ENCODE data around the gene DHX57. TPM values are rescaled to one million over a fixed set of nuclear protein-coding genes. Genes with fewer than 3 reads are reported as not detected.

The DHX57 gene
- total and polyA plus RNA-seq, 2 donors = 9.2 to 30.3 TPM

- no peak for DNase-seq (ENCODE audit: extremely low spot score)
- no peak within 1 kb of the TSS for H3K27ac ChIP-seq (ENCODE audit: low read depth)
- no peaks in the 10 kb centered on the region for H3K4me1 ChIP-seq (ENCODE audit: insufficient read depth)
- no peak within 1 kb of the TSS for H3K4me3 ChIP-seq (ENCODE audit: low read depth, low read length)
- no peaks in the 10 kb centered on the region for H3K36me3 ChIP-seq (ENCODE audit: insufficient read depth)
- 53% methylated on average over 3 of the region's 3 CpGs for whole genome bisulfite sequencing
Measured at GRCh38 chr2:38889575-38889974, 13.8 kb upstream of the DHX57 start, which contains the start of gene ARHGEF33. Gene ARHGEF33 (plus strand): TSS chr2:38889875. CDS start chr2:38919448, 29,573 bp downstream.

DNA sequence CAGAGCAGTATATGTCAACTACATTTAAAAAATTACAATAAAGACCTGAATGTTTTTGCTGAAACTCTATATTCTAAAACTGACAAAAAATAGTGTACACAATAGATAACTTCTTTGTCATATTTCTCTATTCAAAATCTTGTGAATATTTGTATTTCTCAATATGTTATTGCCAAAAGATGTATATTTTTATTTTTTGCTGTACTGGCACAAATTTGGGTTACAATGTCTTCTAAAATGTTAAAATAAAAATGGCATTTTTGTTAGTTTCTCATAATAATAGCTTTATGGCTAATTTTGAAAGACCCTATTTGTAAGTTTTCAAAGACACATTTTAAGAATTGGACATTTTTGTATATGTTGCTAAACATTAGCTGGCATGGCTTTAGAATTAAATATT lies 13.3 kb upstream of the DHX57 start:
- Histone ChIP-seq H3K4me3 (ENCODE audit: low read depth, low read length) (no peak overlapping the region), H3K27ac (ENCODE audit: low read depth) (no peak overlapping the region), H3K4me1 (ENCODE audit: insufficient read depth) (no peaks in the 10 kb centered on the region), H3K36me3 (ENCODE audit: insufficient read depth) (no peaks in the 10 kb centered on the region)
- DNase-seq (ENCODE audit: extremely low spot score) = no peak

DNA sequence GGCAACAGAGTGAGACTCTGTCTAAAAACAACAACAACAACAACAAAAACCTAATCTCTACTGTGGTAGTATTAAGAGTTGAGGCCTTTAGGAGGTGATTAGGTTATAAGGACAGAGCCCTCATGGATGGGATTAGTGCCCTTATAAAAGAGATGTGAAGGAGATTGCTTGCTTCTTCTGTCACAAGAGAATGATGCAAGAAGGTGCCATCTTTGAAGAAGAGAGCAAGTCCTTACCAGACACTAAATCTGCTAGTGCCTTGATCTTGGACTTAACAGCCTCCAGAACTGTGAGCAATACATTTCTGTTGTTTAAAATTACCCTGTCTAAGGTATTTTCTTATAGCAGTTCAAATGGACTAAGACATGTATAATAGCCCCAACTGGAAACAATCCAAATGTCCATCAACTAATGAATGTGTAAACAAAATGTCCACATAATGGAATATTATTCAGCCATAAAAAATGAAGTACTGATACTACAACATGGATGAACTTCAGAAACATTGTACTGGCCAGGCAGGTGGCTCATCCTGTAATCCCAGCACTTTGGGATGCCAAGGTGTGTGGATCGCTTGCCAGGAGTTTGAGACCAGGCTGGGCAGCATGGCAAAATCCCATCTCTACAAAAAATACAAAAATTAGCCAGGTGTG lies 12.3 kb upstream of the DHX57 start:
- DNase-seq (ENCODE audit: extremely low spot score) = no peak
- no peak overlapping the region for H3K4me3 ChIP-seq (ENCODE audit: low read depth, low read length)
- no peaks in the 10 kb centered on the region for H3K4me1 ChIP-seq (ENCODE audit: insufficient read depth)
- no peak overlapping the region for H3K27ac ChIP-seq (ENCODE audit: low read depth)
- H3K36me3 ChIP-seq (ENCODE audit: insufficient read depth) = no peaks in the 10 kb centered on the region
- 98% methylated on average over 1 of the region's 1 CpG for WGBS

GRCh38 chr2:38887347-38887746 lies 11.6 kb upstream of the DHX57 start:
- no peak overlapping the region for H3K27ac ChIP-seq (ENCODE audit: low read depth)
- no peaks in the 10 kb centered on the region for H3K4me1 ChIP-seq (ENCODE audit: insufficient read depth)
- no peaks in the 10 kb centered on the region for H3K36me3 ChIP-seq (ENCODE audit: insufficient read depth)
- no peak overlapping the region for H3K4me3 ChIP-seq (ENCODE audit: low read depth, low read length)
- WGBS = 93% methylated on average over 4 of the region's 4 CpGs
- no peak for DNase-seq (ENCODE audit: extremely low spot score)

DNA sequence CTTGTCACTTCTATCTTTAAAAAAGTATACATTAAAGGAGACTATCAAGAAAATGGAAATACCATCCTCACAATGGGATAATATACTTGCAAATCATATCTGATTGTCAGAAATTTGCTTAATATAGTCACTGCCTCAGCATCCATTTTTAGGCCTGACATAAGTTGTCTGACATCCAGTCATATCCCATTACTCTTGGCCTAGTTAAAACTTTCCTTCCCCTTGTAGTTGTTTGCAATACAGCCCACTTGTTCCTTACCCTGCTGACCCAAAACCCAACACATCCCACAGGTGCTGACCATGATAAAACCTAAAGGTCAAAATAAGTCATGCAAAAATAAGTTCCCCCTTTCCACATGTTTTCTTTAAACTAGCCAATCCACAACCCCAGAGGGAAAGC lies 10.3 kb upstream of the DHX57 start:
- no peak for DNase-seq (ENCODE audit: extremely low spot score)
- H3K27ac ChIP-seq (ENCODE audit: low read depth) = no peak overlapping the region
- no peak overlapping the region for H3K4me3 ChIP-seq (ENCODE audit: low read depth, low read length)
- no peaks in the 10 kb centered on the region for H3K36me3 ChIP-seq (ENCODE audit: insufficient read depth)
- H3K4me1 ChIP-seq (ENCODE audit: insufficient read depth) = no peaks in the 10 kb centered on the region

DNA sequence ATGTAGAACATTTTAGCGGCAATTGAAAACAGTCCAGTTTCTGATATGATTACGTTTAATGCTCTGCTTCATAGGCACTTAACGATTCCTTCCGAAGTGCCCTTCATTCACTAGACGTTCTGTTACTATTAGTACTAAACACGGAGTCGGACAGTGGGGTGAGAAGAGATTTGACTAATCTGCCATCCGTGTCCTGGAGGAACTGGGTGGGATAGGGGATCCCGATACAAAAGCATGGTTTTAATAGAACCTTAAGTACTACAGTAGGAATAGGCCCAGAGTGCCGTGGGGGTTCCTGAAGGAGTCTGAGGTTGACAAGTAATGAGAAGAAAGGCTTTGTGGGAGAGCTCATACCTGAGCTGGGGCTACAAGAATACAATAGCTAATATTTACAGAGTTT lies 673 bp upstream of the DHX57 start:
- WGBS = 18% methylated on average over 10 of the region's 10 CpGs
- Histone ChIP-seq H3K4me3 (ENCODE audit: low read depth, low read length) (peak overlapping the region; percentile 72), H3K27ac (ENCODE audit: low read depth) (no peak overlapping the region), H3K4me1 (ENCODE audit: insufficient read depth) (no peaks in the 10 kb centered on the region), H3K36me3 (ENCODE audit: insufficient read depth) (no peaks in the 10 kb centered on the region)
- DNase-seq (ENCODE audit: extremely low spot score) = no peak

DNA sequence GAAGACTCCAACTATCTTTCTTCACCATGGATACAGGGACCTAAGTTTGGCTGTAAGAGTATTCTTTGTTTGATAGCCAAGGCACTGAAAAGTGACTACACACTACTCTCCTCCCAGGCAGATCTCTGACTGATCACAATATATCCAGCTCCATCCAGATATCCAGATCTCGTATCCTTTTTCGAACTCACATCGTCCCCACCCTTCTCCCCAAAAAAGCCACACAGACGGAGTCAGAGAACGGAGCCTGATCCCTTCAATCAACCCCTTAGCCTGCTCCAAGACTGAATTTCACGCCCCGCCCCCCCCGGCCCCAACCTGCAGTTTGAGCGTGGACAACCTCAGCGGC lies 533 bp downstream of the DHX57 start:
- under 1% methylated on average over 10 of the region's 10 CpGs for WGBS
- Histone ChIP-seq H3K27ac (ENCODE audit: low read depth) (peak overlapping the region; percentile 25), H3K4me1 (ENCODE audit: insufficient read depth) (no peaks in the 10 kb centered on the region), H3K4me3 (ENCODE audit: low read depth, low read length) (peak overlapping the region; percentile 72), H3K36me3 (ENCODE audit: insufficient read depth) (no peaks in the 10 kb centered on the region)
- no peak for DNase-seq (ENCODE audit: extremely low spot score)

DNA sequence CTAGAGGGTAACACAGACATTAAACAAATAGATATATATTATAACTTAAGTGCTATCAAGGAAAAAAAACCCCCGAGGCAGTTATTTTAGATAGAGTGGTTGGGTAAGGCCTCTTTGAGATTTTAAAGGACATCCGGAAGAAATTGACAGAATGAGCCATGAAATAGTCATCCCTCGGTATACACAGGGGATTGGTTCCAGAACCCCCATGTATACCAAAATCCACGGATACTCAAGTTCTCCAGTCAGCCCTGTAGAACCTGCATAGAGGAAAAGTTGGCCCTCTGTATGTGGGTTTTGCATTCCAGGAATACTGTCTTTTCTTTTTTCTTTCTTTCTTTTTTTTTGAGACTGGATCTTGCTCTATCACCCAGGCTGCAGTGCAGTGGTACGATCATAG lies 2.0 kb downstream of the DHX57 start:
- H3K4me1 ChIP-seq (ENCODE audit: insufficient read depth) = no peaks in the 10 kb centered on the region
- DNase-seq (ENCODE audit: extremely low spot score) = no peak
- WGBS = 75% methylated on average over 5 of the region's 5 CpGs

GRCh38 chr2:38871432-38871831 lies 4.3 kb downstream of the DHX57 start:
- Histone ChIP-seq H3K4me3 (ENCODE audit: low read depth, low read length) (no peak overlapping the region), H3K36me3 (ENCODE audit: insufficient read depth) (peaks cover 2% of the 10 kb centered on the region), H3K4me1 (ENCODE audit: insufficient read depth) (no peaks in the 10 kb centered on the region), H3K27ac (ENCODE audit: low read depth) (no peak overlapping the region)
- WGBS = 99% methylated on average over 3 of the region's 3 CpGs
- no peak for DNase-seq (ENCODE audit: extremely low spot score)

More for the DNA sequence above, 2.0 kb downstream of the DHX57 start:
- Histone ChIP-seq H3K27ac (ENCODE audit: low read depth) (no peak overlapping the region), H3K4me3 (ENCODE audit: low read depth, low read length) (no peak overlapping the region), H3K36me3 (ENCODE audit: insufficient read depth) (peaks cover 2% of the 10 kb centered on the region)

DNA sequence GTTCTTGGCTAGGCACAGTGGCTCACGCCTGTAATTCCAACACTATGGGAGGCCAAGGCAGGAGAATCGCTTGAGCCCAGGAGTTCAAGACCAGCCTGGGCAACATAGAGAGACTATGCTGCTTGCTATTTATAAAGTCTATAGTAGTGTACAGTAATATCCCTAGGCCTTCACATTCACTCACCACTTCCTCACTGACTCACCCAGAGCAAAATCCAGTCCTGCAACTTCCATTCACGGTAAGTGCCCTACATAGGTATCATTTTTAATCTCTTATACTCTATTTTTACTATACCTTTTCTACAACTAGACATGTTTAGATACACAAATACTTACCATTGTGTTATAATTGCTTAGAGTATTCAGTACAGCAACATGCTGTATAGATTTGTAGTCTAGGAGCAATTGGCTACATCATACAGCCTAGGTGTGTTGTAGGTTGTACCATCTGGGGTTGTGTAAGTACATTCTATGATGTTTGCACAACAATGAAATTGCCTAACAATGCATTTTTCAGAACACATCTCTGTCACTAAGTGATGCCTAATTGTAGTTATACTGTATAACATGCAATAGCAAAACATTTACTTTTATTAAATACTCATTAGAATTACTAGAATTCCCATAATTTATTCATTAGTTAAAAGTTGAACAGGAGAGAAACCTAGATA lies 8.8 kb downstream of the DHX57 start:
- no peak overlapping the region for H3K27ac ChIP-seq (ENCODE audit: low read depth)
- no peak for DNase-seq (ENCODE audit: extremely low spot score)
- peaks cover 3% of the 10 kb centered on the region for H3K36me3 ChIP-seq (ENCODE audit: insufficient read depth)
- whole genome bisulfite sequencing = 96% methylated on average over 3 of the region's 3 CpGs
- no peak overlapping the region for H3K4me3 ChIP-seq (ENCODE audit: low read depth, low read length)
- H3K4me1 ChIP-seq (ENCODE audit: insufficient read depth) = no peaks in the 10 kb centered on the region

- 90% methylated on average over 2 of the region's 2 CpGs for WGBS
- peaks cover 2% of the 10 kb centered on the region for H3K36me3 ChIP-seq (ENCODE audit: insufficient read depth)
- H3K4me1 ChIP-seq (ENCODE audit: insufficient read depth) = no peaks in the 10 kb centered on the region
- no peak for DNase-seq (ENCODE audit: extremely low spot score)
- H3K4me3 ChIP-seq (ENCODE audit: low read depth, low read length) = no peak overlapping the region
- no peak overlapping the region for H3K27ac ChIP-seq (ENCODE audit: low read depth)
Measured at GRCh38 chr2:38863061-38863695, 12.6 kb downstream of the DHX57 start.

- Histone ChIP-seq H3K4me1 (ENCODE audit: insufficient read depth) (no peaks in the 10 kb centered on the region), H3K36me3 (ENCODE audit: insufficient read depth) (peaks cover 2% of the 10 kb centered on the region), H3K4me3 (ENCODE audit: low read depth, low read length) (no peak overlapping the region), H3K27ac (ENCODE audit: low read depth) (no peak overlapping the region)
- DNase-seq (ENCODE audit: extremely low spot score) = no peak
Measured at GRCh38 chr2:38862476-38862875, 13.3 kb downstream of the DHX57 start.

GRCh38 chr2:38856165-38856564 lies 19.6 kb downstream of the DHX57 start:
- no peak for DNase-seq (ENCODE audit: extremely low spot score)
- H3K4me3 ChIP-seq (ENCODE audit: low read depth, low read length) = no peak overlapping the region
- H3K4me1 ChIP-seq (ENCODE audit: insufficient read depth) = no peaks in the 10 kb centered on the region
- WGBS = 99% methylated on average over 1 of the region's 1 CpG
- H3K36me3 ChIP-seq (ENCODE audit: insufficient read depth) = peaks cover 5% of the 10 kb centered on the region
- no peak overlapping the region for H3K27ac ChIP-seq (ENCODE audit: low read depth)

DNA sequence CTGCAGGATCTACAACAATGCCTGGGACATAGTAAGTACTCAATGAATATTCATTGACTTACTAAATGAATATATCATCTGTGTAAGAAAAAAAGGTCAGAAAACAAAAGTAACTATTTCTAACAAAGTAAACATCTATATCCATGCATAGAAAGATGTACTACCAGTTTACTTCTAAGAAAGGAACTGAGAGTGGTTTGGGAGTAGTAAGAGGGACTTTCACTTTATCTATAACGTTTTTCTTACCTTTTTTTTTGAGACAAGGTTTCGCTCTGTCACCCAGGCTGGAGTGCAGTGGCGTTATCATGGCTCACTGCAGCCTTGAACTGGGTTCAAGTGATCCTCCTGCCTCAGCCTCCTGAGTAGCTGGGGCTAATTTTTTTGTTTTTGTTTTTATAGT lies 25.7 kb downstream of the DHX57 start:
- no peaks in the 10 kb centered on the region for H3K4me1 ChIP-seq (ENCODE audit: insufficient read depth)
- no peak for DNase-seq (ENCODE audit: extremely low spot score)
- WGBS = 86% methylated on average over 3 of the region's 3 CpGs
- H3K36me3 ChIP-seq (ENCODE audit: insufficient read depth) = peaks cover 8% of the 10 kb centered on the region
- H3K4me3 ChIP-seq (ENCODE audit: low read depth, low read length) = no peak overlapping the region
- H3K27ac ChIP-seq (ENCODE audit: low read depth) = no peak overlapping the region

Measured in urinary bladder (tissue), 4 donors.